ENCODE data around the gene TACC3.

Gene TACC3

GRCh38 chr4:1705732-1706131, 15.6 kb upstream of the TACC3 start:
- no peak for DNase-seq

- DNase-seq, result no peak
These were observed 15.0 kb upstream of the TACC3 start for GRCh38 chr4:1706358-1706757.

GRCh38 chr4:1708581-1708980, 12.7 kb upstream of the TACC3 start:
- DNase-seq, result no peak

- DNase-seq, result no peak
These were observed 10.2 kb upstream of the TACC3 start for GRCh38 chr4:1711055-1711570.

- peak; percentile 40 for DNase-seq
These were observed 9.6 kb upstream of the TACC3 start for GRCh38 chr4:1711571-1712215.

GRCh38 chr4:1712216-1713002, 8.9 kb upstream of the TACC3 start, which contains the start of gene SLBP:
Gene SLBP (minus strand): TSS chr4:1712319. CDS start chr4:1712188, 131 bp downstream.
- DNase-seq, result peak; percentile 99

- no peak for DNase-seq
These were observed 8.1 kb upstream of the TACC3 start for GRCh38 chr4:1713003-1713851.

GRCh38 chr4:1714303-1715001, 6.9 kb upstream of the TACC3 start:
- DNase-seq, result no peak

- DNase-seq, result no peak
These were observed 6.1 kb upstream of the TACC3 start for GRCh38 chr4:1715002-1715758.

- DNase-seq, result no peak
These were observed 5.0 kb upstream of the TACC3 start for GRCh38 chr4:1716065-1716945.

GRCh38 chr4:1717129-1718094, 3.9 kb upstream of the TACC3 start:
- no peak for DNase-seq

- DNase-seq, result no peak
These were observed 3.0 kb upstream of the TACC3 start for GRCh38 chr4:1718095-1718850.

- peak; percentile 44 for DNase-seq
These were observed 948 bp upstream of the TACC3 start for GRCh38 chr4:1720163-1720983.

GRCh38 chr4:1721666-1722550, 587 bp downstream of the TACC3 start:
- no peak for DNase-seq

GRCh38 chr4:1722551-1723118, 1.3 kb downstream of the TACC3 start:
- no peak for DNase-seq

- DNase-seq, result peak; percentile 75
These were observed 1.9 kb downstream of the TACC3 start for GRCh38 chr4:1723131-1723801.
